ENCODE results near the gene RICTOR.

RICTOR gene

DNA sequence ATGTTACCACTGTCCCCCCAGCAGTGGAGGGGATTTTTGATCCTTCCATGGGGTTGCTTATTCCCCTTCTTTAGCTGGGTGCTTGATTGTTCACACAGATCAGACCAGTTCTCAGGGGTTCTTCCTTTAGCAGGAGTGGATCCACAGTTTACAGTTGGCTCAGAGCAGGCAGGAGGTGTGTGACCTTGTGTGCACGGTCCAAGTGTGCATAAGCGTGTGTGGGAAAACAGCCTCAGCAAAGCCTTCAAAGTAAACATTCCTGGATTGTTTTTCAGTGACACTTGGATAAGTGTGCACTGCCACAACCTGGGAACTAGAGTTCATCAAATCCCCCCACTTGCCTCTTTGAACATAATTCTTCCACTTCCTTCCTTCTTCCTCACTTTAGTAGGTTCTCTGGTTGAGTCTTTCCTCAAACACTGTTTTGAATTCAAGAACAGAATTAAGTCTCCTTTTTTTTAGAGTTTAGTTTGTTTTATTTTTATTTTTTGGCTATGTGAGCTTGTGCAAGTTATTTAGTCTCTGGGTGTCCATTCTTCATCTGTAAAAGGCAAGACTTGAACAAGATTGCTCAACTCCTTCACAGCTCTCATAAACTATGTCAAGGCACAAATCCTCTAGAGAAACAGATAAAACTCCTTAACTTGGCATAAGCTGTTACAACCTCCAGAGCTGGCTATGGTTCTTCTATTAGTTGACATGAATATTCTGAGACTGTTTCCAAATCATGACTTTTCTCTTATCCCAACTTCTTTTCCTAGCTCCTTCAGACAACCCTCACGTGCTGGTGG is 150.3 kb downstream of the RICTOR start:
- no peak overlapping the region for H3K4me3 ChIP-seq (ENCODE audit: low read depth, low read length)
- no peak overlapping the region for H3K9ac ChIP-seq
- H3K4me1 ChIP-seq: no peaks in the 10 kb centered on the region
- H2AFZ ChIP-seq: no peak overlapping the region
- TF ChIP-seq, protein P1, sequence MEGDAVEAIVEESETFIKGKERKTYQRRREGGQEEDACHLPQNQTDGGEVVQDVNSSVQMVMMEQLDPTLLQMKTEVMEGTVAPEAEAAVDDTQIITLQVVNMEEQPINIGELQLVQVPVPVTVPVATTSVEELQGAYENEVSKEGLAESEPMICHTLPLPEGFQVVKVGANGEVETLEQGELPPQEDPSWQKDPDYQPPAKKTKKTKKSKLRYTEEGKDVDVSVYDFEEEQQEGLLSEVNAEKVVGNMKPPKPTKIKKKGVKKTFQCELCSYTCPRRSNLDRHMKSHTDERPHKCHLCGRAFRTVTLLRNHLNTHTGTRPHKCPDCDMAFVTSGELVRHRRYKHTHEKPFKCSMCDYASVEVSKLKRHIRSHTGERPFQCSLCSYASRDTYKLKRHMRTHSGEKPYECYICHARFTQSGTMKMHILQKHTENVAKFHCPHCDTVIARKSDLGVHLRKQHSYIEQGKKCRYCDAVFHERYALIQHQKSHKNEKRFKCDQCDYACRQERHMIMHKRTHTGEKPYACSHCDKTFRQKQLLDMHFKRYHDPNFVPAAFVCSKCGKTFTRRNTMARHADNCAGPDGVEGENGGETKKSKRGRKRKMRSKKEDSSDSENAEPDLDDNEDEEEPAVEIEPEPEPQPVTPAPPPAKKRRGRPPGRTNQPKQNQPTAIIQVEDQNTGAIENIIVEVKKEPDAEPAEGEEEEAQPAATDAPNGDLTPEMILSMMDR (IDR thresholded peaks at IDR 0.05): no peak
- no peaks in the 10 kb centered on the region for H3K36me3 ChIP-seq (ENCODE audit: control insufficient read depth, insufficient read depth, low read length)
- no peak overlapping the region for H3K27ac ChIP-seq
- no peaks in the 10 kb centered on the region for H3K9me3 ChIP-seq (ENCODE audit: control insufficient read depth, low read length)
- H3K4me2 ChIP-seq (ENCODE audit: low read length): no peak overlapping the region
- H3K27me3 ChIP-seq (ENCODE audit: control insufficient read depth, insufficient read depth, low read length): no peaks in the 10 kb centered on the region
- H3K79me2 ChIP-seq: no peaks in the 10 kb centered on the region

DNA sequence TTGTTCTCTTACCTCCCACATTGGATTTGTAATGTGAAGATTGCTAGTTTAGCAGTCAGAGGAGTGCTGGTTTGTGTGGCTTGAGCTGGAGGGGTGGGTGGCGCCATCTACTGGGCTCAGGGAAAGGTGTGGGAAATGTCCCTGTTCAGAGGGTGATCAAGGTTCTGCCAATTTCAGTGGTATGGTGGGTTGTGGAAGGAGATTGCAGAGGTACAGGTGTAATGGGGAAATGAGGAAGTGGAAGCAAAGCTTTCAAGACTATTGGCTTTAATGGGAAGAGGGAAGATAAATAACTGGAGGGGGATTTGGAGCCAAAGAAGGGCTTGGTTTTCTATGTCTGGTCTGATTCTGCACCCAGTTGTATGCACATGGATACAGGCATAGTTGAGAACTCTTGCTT is 152.0 kb downstream of the RICTOR start:
- Histone ChIP-seq H3K27me3 (ENCODE audit: control insufficient read depth, insufficient read depth, low read length) (no peaks in the 10 kb centered on the region), H3K27ac (no peak overlapping the region), H3K9me3 (ENCODE audit: control insufficient read depth, low read length) (no peaks in the 10 kb centered on the region), H3K79me2 (no peaks in the 10 kb centered on the region), H3K4me3 (ENCODE audit: low read depth, low read length) (no peak overlapping the region), H2AFZ (no peak overlapping the region), H3K4me2 (ENCODE audit: low read length) (no peak overlapping the region), H3K4me1 (no peaks in the 10 kb centered on the region), H3K36me3 (ENCODE audit: control insufficient read depth, insufficient read depth, low read length) (no peaks in the 10 kb centered on the region), H3K9ac (no peak overlapping the region)
- TF ChIP-seq, protein P1 (IDR thresholded peaks at IDR 0.05): peak; percentile 58

DNA sequence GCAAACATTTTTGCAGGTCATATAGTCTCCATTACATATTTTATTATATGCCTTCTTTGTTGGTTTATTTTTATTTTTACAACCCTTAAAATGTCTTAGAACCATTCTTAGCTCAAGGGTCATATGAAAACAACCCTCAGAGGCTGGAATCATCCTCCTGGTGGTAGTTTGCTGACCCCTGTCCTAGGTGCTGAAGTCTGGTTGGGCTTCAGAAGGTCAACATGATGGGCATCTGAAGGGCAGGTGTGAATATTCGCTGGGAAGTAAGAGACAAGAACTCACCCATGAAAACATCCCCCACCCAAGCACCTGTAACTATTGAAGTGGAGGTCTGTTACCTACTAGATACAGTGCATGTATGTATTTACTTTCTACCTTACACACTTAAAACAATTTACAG is 153.0 kb downstream of the RICTOR start:
- no peaks in the 10 kb centered on the region for H3K27me3 ChIP-seq (ENCODE audit: control insufficient read depth, insufficient read depth, low read length)
- H3K9me3 ChIP-seq (ENCODE audit: control insufficient read depth, low read length): no peaks in the 10 kb centered on the region
- TF ChIP-seq, protein P1 (IDR thresholded peaks at IDR 0.05): no peak
- no peaks in the 10 kb centered on the region for H3K36me3 ChIP-seq (ENCODE audit: control insufficient read depth, insufficient read depth, low read length)
- no peak overlapping the region for H3K4me2 ChIP-seq (ENCODE audit: low read length)
- no peaks in the 10 kb centered on the region for H3K79me2 ChIP-seq
- H3K9ac ChIP-seq: no peak overlapping the region
- H3K4me1 ChIP-seq: no peaks in the 10 kb centered on the region
- no peak overlapping the region for H2AFZ ChIP-seq
- no peak overlapping the region for H3K27ac ChIP-seq
- H3K4me3 ChIP-seq (ENCODE audit: low read depth, low read length): no peak overlapping the region

DNA sequence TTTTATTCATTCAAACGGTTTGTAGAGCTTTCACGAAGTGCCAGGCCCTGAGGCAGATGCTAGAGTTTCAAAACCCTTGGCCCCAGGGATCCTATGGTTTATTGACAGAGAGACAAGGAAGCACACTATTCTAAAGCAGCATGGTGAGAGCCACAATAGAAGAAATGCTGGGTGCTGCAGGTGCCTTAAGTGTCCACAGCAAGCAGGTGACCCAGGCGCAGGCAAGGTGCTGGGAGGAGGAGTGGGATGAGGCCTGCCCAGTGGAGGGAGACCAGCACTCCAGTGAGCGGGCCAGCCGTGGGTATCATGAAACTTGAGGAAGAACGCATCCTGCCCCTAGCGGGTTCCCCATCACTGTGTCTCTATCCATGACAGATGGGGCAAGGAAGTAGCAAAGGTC is 157.4 kb downstream of the RICTOR start:
- Histone ChIP-seq H3K36me3 (ENCODE audit: control insufficient read depth, insufficient read depth, low read length) (no peaks in the 10 kb centered on the region), H3K4me1 (no peaks in the 10 kb centered on the region), H2AFZ (no peak overlapping the region), H3K27me3 (ENCODE audit: control insufficient read depth, insufficient read depth, low read length) (no peaks in the 10 kb centered on the region), H3K4me3 (ENCODE audit: low read depth, low read length) (no peak overlapping the region), H3K4me2 (ENCODE audit: low read length) (no peak overlapping the region), H3K9ac (no peak overlapping the region), H3K9me3 (ENCODE audit: control insufficient read depth, low read length) (no peaks in the 10 kb centered on the region), H3K27ac (no peak overlapping the region), H3K79me2 (no peaks in the 10 kb centered on the region)
- TF ChIP-seq, protein P1 (IDR thresholded peaks at IDR 0.05): no peak

DNA sequence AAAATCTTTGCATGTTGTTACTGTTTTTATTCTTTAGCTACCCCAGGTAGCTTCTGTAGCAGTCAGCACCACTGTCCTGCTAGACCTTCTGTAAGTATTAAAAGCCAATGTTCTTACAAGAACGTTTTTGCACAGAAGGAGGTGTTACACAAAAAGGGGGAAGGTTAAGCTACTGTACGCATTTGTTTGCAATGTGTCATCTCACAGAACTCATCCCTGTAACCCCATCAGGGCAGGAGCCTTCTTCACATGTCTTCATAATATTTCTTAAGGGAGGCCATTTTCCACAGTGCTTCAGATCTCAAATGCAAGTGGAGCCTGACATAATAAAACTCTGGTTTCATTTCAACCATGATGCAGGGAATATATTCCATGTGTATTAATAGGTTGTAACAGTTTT is 160.5 kb downstream of the RICTOR start:
- no peaks in the 10 kb centered on the region for H3K4me1 ChIP-seq
- H3K27me3 ChIP-seq (ENCODE audit: control insufficient read depth, insufficient read depth, low read length): no peaks in the 10 kb centered on the region
- TF ChIP-seq, protein P1 (IDR thresholded peaks at IDR 0.05): no peak
- no peaks in the 10 kb centered on the region for H3K9me3 ChIP-seq (ENCODE audit: control insufficient read depth, low read length)
- no peak overlapping the region for H3K9ac ChIP-seq
- no peak overlapping the region for H3K4me2 ChIP-seq (ENCODE audit: low read length)
- H2AFZ ChIP-seq: no peak overlapping the region
- H3K36me3 ChIP-seq (ENCODE audit: control insufficient read depth, insufficient read depth, low read length): no peaks in the 10 kb centered on the region
- no peak overlapping the region for H3K27ac ChIP-seq
- no peak overlapping the region for H3K4me3 ChIP-seq (ENCODE audit: low read depth, low read length)
- no peaks in the 10 kb centered on the region for H3K79me2 ChIP-seq
